ENCODE measurements around the gene EIF2S3B.
"Not testable (repeated sequence)": the region's sequence is repeated elsewhere in the genome, so short reads cannot be mapped to it uniquely, and the experiment has no call there.

EIF2S3B gene
- total RNA-seq = 2.1 to 19.0 (median 14.2) reads per million in 3 experiments

DNA sequence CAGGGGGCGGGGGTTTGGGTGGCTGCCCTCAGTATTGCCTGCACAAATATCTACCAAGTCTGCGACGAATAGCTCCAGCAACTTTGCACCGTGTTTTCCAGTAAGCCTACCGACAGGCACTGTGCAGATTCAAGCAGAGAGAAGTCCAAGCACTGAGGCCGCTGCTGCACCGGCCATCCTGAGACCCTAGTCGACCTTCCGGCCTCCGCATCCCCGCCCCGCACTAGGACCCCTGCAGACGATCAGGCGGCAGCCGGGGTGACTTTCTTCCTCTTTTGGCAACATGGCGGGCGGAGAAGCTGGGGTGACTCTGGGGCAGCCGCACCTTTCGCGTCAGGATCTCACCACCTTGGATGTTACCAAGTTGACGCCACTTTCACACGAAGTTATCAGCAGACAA, at the start of gene EIF2S3B:
Gene EIF2S3B (plus strand): TSS at position 271 of the 400 bp plus-strand sequence. CDS start 13 bp downstream, at position 284.
- DNase-seq = no peak

GRCh38 chr12:10456856-10457255, 48.8 kb upstream of the EIF2S3B start:
- no peak for DNase-seq

DNA sequence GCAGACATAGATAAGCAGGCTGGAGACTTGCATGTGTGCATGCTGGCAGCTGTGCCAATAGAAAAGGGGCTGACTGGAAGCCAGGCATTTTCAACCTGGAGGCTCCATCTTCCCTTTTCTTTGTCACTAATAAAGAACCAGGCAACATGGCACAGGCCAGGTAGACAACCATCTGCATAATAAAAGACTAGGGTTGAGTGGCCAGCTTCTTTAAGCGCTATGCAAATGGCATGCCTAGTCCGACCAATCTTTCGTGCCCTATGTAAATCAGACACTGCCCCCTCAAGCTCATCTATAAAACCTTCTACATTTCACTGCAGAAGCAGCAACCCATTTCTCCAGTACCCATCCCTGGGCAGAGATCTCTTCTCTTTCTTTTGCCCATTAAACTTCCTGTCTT, 47.9 kb upstream of the EIF2S3B start:
- DNase-seq = no peak

DNA sequence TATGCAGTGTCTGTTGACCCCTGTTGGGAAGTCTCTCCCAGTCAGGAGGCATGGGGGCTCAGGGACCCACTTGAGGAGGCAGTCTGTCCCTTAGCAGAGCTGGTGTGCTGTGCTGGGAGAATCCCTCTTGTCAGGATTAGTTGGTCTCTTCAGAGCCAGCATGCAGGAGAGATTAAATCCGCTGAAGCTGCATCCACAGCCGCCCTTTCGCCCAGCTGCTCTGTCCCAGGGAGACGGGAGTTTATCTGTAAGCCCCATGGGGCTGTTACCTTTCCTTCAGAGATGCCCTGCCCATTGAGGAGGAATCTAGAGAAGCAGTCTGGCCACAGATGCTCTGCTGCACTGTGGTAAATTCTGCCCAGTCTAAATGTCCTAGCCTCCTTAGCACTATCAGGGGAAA, 39.4 kb upstream of the EIF2S3B start:
- no peak for DNase-seq

- no peak for DNase-seq
Measured at GRCh38 chr12:10469701-10470100, 36.0 kb upstream of the EIF2S3B start.

DNA sequence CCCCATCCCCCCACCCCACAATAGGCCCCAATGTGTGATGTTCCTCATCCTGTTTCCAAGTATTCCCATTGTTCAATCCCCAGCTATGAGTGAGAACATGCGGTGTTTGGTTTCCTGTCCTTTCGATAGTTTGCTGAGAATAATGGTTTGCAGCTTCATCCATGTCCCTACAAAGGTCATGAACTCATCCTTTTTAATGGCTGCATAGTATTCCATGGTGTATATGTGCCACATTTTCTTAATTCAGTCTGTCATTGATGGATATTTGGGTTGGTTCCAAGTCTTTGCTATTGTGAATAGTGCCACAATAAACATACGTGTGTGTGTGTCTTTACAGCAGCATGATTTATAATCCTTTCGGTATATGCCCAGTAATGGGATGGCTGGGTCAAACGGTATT, 32.9 kb upstream of the EIF2S3B start:
- DNase-seq = not testable (repeated sequence)

DNA sequence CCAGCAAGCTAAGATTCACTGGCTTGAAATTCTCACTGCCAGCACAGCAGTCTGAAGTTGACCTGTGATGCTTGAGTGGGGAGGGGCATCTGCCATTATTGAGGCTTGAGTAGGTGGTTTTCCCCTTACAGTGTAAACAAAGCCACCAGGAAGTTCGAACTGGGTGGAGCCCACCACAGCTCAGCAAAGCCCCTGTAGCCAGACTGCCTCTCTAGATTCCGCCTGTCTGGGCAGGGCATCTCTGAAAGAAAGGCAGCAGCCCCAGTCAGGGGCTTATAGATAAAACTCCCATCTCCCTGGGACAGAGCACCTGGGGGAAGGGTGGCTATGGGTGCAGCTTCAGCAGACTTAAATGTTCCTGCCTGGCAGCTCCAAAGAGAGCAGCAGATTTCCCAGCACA, 23.8 kb upstream of the EIF2S3B start:
- DNase-seq = not testable (repeated sequence)

DNA sequence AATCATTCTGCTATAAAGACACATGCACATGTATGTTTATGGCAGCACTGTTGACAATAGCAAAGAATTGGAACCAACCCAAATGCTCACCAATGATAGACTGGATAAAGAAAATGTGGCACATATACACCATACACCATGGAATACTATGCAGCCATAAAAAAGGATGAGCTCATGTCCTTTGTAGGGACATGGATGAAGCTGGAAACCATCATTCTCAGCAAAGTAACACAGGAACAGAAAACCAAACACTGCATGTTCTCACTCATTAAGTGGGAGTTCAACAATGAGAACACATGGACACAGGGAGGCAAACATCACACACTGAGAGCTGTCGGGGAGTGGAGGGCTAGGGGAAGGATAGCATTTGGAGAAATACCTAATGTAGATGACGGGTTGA, 18.4 kb upstream of the EIF2S3B start:
- DNase-seq = not testable (repeated sequence)

GRCh38 chr12:10491766-10492165, 13.9 kb upstream of the EIF2S3B start:
- no peak for DNase-seq

- DNase-seq = no peak
Measured at GRCh38 chr12:10497602-10498001, 8.1 kb upstream of the EIF2S3B start.

DNA sequence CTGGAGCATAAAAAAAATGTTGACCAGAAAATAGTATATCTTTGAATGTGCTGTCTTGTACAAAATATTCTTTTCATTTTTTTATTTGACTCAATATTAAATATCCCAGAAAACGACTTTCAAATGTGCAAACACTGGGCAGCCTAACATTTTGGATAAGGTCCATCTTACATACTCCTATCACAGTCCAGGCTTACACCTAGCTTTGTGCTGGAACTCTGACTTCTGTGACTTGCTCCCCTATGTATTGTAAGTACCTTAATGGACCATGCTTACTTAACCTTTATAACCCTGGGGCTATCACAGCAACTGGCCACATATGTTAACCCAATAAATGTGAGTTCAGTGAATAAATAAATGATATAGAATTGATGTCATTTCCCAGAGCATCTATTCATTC, 7.6 kb upstream of the EIF2S3B start:
- DNase-seq = no peak

DNA sequence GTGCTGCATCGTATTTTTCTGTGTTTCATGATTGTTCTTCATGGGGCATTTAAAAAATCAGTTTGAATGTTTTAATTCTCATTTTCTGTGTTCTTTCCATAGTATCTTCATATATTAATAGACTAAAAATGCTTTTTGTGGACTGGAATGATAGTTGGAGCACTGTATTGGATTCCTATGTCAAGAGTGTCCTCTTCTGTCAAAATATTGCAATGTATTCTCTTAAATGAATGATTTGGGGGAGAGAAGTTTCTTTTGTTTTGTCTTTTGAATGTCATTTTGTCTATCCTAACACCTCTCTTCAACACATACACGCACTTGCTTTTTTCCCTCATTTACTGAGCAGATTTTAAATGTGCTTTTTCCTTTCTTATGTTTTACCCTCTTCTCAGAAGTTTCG, 4.7 kb upstream of the EIF2S3B start:
- no peak for DNase-seq

DNA sequence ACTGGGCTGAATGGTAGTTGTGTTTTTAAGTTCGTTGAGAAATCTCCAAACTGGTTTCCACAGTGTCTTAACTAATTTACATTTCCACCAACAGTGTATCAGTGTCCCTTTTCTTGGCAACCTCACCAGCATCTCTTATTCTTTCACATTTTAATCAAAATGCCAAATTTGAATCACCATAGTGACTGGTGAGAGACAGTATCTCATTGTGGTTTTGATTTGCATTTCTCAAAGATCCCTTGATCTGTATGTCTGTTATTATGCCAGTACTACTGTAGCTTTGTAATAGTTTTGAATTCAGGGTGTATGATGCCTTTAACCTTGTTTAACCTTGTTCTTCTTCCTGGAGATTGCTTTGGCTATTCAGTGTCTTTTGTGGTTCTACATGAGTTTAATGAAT, 2.2 kb upstream of the EIF2S3B start:
- DNase-seq = no peak

- no peak for DNase-seq
Measured at GRCh38 chr12:10511756-10512355, 6.2 kb downstream of the EIF2S3B start.

DNA sequence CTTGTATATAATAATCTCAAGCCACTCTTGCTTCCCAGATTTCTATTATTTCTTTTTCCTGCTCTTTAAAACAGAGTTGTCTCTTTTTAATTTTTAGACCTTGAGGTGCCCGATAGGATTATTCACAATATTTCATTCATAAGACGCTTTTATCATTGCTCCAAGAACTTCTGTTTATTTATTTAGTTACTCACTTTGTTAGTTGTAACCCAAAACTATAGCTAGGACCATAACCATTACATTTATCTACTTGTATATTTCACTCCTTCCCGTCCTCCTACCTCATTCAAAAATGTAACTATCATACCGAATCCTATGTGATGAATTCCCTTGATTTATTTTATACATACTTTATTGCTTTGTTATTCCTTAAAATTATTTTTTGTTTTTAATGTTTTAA, 7.1 kb downstream of the EIF2S3B start:
- no peak for DNase-seq

DNA sequence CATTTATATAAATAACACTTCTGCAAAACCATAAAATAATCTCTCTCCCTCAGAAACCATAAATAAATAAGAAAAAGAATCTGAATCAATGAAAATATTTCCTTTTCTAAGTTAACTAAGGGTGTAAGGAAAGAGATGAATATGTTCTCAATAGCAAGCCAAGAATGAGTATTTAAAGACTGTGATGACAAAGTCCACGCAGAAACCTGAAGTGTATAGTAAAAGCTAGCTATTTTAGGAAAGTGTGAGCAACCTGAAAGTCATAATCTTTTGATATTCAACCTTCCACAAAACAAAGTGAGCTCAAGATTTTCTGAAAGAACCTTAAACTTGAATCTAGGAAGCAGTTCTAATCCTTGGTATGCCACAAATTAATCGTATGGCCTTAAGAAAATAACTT, 15.9 kb downstream of the EIF2S3B start:
- DNase-seq = no peak

GRCh38 chr12:10528174-10528953, 22.7 kb downstream of the EIF2S3B start:
- DNase-seq = no peak

DNA sequence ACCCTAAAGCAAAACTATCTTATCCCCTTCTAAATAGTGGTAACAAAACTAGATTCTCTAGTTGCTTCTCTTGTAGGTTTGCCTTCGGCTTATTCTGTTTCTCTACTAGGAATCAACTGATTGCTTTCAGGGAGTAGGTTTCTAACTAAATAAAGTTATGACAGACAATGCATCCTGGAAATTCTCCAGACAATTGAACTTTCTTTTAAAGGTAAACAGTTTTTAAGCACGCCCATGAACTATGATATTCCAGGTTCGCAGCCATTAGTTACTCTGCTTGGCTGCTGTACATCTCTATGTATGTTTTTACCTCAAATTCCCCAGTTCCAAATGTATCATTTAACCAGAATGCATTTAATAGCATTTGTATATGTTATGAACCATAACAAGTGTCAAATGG, 23.9 kb downstream of the EIF2S3B start:
- no peak for DNase-seq

DNA sequence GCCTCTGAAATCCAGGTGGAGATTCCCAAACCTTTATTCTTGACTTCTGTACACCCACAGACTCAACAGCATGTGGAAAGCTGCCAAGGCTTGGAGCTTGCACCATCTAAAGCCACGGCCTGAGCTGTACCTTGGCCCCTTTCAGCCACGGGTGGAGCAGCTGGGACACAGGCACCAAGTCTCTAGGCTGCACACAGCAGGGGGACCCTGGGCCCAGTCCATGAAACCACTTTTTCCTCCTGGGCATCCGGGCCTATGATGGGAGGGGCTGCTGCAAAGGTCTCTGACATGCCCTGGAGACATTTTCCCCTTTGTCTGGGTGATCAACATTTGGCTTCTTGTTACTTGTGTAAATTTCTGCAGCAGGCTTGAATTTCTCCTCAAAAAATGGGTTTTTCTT, 32.0 kb downstream of the EIF2S3B start:
- DNase-seq = no peak

DNA sequence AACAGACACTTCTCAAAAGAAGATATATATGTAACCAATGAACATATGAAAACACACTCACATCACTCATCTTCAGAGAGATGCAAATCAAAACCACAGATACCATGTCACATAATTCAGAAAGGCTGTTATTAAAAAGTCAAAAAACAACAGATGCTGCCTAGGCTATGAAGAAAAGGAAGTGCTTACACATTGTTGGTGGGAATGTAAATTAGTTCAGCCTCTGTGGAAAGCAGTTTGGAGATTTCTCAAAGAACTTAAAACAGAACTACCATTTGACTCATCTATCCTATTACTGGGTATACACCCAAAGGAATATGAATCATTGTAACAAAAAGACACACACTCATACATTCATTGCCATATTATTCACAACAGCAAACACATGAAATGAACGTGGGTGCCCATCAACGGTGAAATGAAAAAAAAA, 35.1 kb downstream of the EIF2S3B start:
- DNase-seq = no peak

DNA sequence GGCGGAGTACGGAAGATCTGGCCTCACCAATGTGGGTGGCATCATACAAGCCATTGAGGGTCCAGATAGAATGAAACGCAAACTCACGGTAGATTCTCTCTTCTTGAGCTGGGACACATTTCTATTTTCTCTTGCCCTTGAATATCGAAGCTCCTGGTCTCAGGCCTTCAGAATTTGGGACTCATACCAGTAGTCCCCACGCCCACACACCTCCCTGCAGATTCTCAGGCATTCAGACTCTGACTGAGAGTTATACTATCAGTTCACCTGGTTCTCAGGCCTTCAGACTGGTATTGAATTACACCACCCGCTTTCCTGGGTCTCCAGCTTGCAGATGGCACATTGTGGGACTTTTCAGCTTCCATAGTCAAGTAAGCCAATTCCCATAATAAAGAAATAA, 37.8 kb downstream of the EIF2S3B start:
- no peak for DNase-seq

- no peak for DNase-seq
Measured at GRCh38 chr12:10551375-10551774, 45.7 kb downstream of the EIF2S3B start.

DNA sequence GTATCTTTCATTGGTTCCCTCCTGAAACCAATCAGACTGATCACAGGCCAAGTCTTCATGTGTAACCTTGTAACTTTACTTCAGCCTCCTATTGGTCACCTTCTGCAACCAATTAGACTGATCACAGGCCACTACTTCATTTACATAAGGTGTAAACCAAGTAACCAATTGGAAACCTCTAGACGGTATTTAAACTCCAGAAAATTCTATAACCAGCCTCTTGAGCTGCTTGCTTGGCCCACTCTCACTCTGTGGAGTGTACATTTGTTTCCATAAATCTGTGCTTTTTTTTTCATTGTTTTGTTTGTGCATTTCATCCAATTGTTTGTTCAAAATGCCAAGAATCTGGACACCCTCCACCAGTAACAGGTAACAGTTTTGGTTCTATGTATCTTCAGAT, 47.5 kb downstream of the EIF2S3B start:
- no peak for DNase-seq

GRCh38 chr12:10554228-10554755, 48.6 kb downstream of the EIF2S3B start:
- DNase-seq = no peak

All from central memory CD4-positive, alpha-beta T cell (primary cell).